ENCODE data around the gene INSYN1. TPM values are rescaled to one million over a fixed set of nuclear protein-coding genes. Genes with fewer than 3 reads are reported as not detected.

The INSYN1 gene
- total and polyA plus RNA-seq, 2 of the 13 experiments (the other 11 are each of a cell fraction or from before 2014, with no cell fraction given) = not detected

DNA sequence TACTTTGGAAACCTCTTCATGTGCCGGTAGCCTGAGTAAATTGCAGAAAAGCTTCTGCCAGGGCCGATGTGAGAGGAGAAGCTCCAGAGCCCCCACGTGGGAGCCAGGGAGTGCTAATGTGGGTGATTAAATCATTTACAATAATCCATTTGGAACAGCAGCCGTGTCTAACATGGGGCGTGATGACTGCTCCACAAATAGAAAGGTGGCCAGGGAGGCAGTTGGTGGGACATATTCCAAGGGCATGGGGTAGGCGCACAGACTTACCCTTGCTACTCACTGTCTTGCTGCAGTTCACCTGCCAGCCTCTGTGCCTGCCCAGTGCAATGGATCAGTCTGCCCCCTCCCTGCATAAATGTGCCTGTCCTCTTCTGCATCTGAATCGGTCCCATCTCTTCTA is 39.3 kb upstream of the INSYN1 start (continued):
- TF ChIP-seq ZFYVE20 (CRISPR knock-in tag; IDR thresholded peaks at IDR 0.05; ENCODE audit: borderline replicate concordance, low read depth) = no peak

- Histone ChIP-seq H3K9ac (ENCODE audit: insufficient read depth, low read depth, low read length) (no peak overlapping the region), H3K27me3 (ENCODE audit: control insufficient read depth in 1 of 2, insufficient read depth in 2 of 2, low read length in 2 of 2) (peaks cover 1 to 12% of the 10 kb centered on the region in 2 experiments; a peak in 1 of 5 replicates), H3K4me2 (ENCODE audit: low read depth, low read length) (peak overlapping the region; percentile 39; the same call in 1 of the 2 replicates), H2AFZ (ENCODE audit: low read length) (no peak overlapping the region), H3K27ac (ENCODE audit: extremely low read length, insufficient read depth, low read length) (no peak overlapping the region), H3K4me3 (replicated peaks in 1 of 3; ENCODE audit: insufficient read depth in 1 of 3, low read depth in 2 of 3, low read length in 3 of 3) (no peak overlapping the region), H4K20me1 (ENCODE audit: insufficient read depth, low read length) (no peaks in the 10 kb centered on the region), H3K79me2 (ENCODE audit: insufficient read depth, low read length) (no peaks in the 10 kb centered on the region), H3K4me1 (ENCODE audit: insufficient read depth, low read length) (peaks cover 41% of the 10 kb centered on the region), H3K36me3 (replicated peaks in 1 of 2; ENCODE audit: control insufficient read depth in 1 of 2, insufficient read depth in 2 of 2, low read length in 2 of 2) (no peaks in the 10 kb centered on the region), H3K9me3 (ENCODE audit: low read length) (no peaks in the 10 kb centered on the region)
- ChIA-PET POLR2A (no interaction called here), CTCF (ENCODE audit: low intra/inter-chr PET ratio, low total read pairs) (no interaction called here)
- peak; percentile 83 for ATAC-seq
- no TSS peak for BruUV-seq (replicated peaks)
- intact Hi-C loops (cut with micrococcal nuclease; ENCODE audit: unreplicated experiment) (no loop called here), in situ Hi-C loops (cut with HindIII; ENCODE audit: extremely low pct_ligation_motif_present, low pct_unique_long_range_greater_than_20kb) (no loop called here)
- no peak for FAIRE-seq
- DNase-seq (ENCODE audit: low spot score) = no peak
- WGBS (ENCODE audit: low lambda C conversion rate) = 0% methylated on average over 1 of the region's 5 CpGs
- TF ChIP-seq ZNF768 (CRISPR knock-in tag; IDR thresholded peaks at IDR 0.05) (no peak), TEAD2 (CRISPR knock-in tag; IDR thresholded peaks at IDR 0.05) (no peak), ZNF572 (CRISPR knock-in tag; IDR thresholded peaks at IDR 0.05) (no peak), ATF1 (CRISPR knock-in tag; IDR thresholded peaks at IDR 0.05) (no peak), SIX1 (CRISPR knock-in tag; IDR thresholded peaks at IDR 0.05; ENCODE audit: borderline replicate concordance) (no peak), AFF4 (CRISPR knock-in tag; IDR thresholded peaks at IDR 0.05) (no peak), ZNF274 (CRISPR knock-in tag; IDR thresholded peaks at IDR 0.05) (no peak), CBFB (CRISPR knock-in tag; IDR thresholded peaks at IDR 0.05) (no peak)
- TF ChIP-seq, protein P1, sequence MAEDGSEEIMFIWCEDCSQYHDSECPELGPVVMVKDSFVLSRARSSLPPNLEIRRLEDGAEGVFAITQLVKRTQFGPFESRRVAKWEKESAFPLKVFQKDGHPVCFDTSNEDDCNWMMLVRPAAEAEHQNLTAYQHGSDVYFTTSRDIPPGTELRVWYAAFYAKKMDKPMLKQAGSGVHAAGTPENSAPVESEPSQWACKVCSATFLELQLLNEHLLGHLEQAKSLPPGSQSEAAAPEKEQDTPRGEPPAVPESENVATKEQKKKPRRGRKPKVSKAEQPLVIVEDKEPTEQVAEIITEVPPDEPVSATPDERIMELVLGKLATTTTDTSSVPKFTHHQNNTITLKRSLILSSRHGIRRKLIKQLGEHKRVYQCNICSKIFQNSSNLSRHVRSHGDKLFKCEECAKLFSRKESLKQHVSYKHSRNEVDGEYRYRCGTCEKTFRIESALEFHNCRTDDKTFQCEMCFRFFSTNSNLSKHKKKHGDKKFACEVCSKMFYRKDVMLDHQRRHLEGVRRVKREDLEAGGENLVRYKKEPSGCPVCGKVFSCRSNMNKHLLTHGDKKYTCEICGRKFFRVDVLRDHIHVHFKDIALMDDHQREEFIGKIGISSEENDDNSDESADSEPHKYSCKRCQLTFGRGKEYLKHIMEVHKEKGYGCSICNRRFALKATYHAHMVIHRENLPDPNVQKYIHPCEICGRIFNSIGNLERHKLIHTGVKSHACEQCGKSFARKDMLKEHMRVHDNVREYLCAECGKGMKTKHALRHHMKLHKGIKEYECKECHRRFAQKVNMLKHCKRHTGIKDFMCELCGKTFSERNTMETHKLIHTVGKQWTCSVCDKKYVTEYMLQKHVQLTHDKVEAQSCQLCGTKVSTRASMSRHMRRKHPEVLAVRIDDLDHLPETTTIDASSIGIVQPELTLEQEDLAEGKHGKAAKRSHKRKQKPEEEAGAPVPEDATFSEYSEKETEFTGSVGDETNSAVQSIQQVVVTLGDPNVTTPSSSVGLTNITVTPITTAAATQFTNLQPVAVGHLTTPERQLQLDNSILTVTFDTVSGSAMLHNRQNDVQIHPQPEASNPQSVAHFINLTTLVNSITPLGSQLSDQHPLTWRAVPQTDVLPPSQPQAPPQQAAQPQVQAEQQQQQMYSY (CRISPR knock-in tag; IDR thresholded peaks at IDR 0.05) = no peak
- TF ChIP-seq, protein P2, sequence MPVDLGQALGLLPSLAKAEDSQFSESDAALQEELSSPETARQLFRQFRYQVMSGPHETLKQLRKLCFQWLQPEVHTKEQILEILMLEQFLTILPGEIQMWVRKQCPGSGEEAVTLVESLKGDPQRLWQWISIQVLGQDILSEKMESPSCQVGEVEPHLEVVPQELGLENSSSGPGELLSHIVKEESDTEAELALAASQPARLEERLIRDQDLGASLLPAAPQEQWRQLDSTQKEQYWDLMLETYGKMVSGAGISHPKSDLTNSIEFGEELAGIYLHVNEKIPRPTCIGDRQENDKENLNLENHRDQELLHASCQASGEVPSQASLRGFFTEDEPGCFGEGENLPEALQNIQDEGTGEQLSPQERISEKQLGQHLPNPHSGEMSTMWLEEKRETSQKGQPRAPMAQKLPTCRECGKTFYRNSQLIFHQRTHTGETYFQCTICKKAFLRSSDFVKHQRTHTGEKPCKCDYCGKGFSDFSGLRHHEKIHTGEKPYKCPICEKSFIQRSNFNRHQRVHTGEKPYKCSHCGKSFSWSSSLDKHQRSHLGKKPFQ (CRISPR knock-in tag; IDR thresholded peaks at IDR 0.05; ENCODE audit: insufficient replicate concordance) = no peak
Measured at GRCh38 chr15:73789521-73790240, 36.5 kb upstream of the INSYN1 start.

Measured in HepG2 (cell line).